ENCODE results near the gene CD244. TPM values are rescaled to one million over a fixed set of nuclear protein-coding genes. Genes with fewer than 3 reads are reported as not detected.

Gene CD244
- total and polyA plus RNA-seq, 5 experiments from 2014 or later: 0.62 to 82.2 (median 11.7) TPM

- peaks cover 42 to 89% (median 83%) of the 10 kb centered on the region in 4 donors for H3K4me1 Mint-ChIP-seq
- peaks cover 24 to 89% (median 55%) of the 10 kb centered on the region in 3 donors for H3K36me3 Mint-ChIP-seq
- H3K9me3 Mint-ChIP-seq: peaks cover 3 to 28% (median 19%) of the 10 kb centered on the region in 9 donors
- ATAC-seq (peak in 1 of 2 donors; percentile 72), DNase-seq (peak in 1 of 10 donors; percentile 34)
- H3K27ac Mint-ChIP-seq: peak overlapping the region in 9 of 10 donors; percentile 16 to 85 (median 75)
- H3K27me3 Mint-ChIP-seq: no peaks in the 10 kb centered on the region
- H3K4me3 Mint-ChIP-seq: peak overlapping the region in 9 of 10 donors; percentile 22 to 77 (median 61)
- POLR2A ChIA-PET: interaction anchor here (0.9 to 6.0 kb wide), 2 partner anchors 9 to 31 kb away, joined by 4 to 41 read pairs; partner anchors contain the start of gene LY9
Measured at GRCh38 chr1:160806109-160806665, 56.5 kb downstream of the CD244 start.

- peak overlapping the region in 6 of 10 donors; percentile 92 to 99 (median 97) for H3K27ac Mint-ChIP-seq
- peaks cover 31 to 70% (median 67%) of the 10 kb centered on the region in 3 donors for H3K36me3 Mint-ChIP-seq
- POLR2A ChIA-PET: interaction anchor here (1.6 kb wide), 1 partner anchor 30 kb away, joined by 3 read pairs; no protein-coding TSS in a partner anchor
Measured at GRCh38 chr1:160801836-160802580, 60.7 kb downstream of the CD244 start.

GRCh38 chr1:160800645-160801408 is 61.9 kb downstream of the CD244 start:
- H3K27me3 Mint-ChIP-seq: no peaks in the 10 kb centered on the region
- H3K36me3 Mint-ChIP-seq: peaks cover 23 to 58% (median 58%) of the 10 kb centered on the region in 3 donors
- H3K4me1 Mint-ChIP-seq: peaks cover 44 to 86% (median 68%) of the 10 kb centered on the region in 4 donors
- ATAC-seq (peak; percentile 48), DNase-seq (peak in 3 of 10 donors; percentile 50 to 61 (median 55))
- peaks cover 0 to 14% (median 4%) of the 10 kb centered on the region in 9 donors for H3K9me3 Mint-ChIP-seq
- H3K4me3 Mint-ChIP-seq: peak overlapping the region; percentile 86 to 99 (median 96)
- H3K27ac Mint-ChIP-seq: peak overlapping the region; percentile 92 to 99 (median 97)
- POLR2A ChIA-PET: interaction anchor here (1.4 to 6.1 kb wide), 2 partner anchors 33 to 35 kb away, joined by 3 to 65 read pairs; no protein-coding TSS in a partner anchor

More at GRCh38 chr1:160801836-160802580, 60.7 kb downstream of the CD244 start:
- Mint-ChIP-seq H3K27me3 (no peaks in the 10 kb centered on the region), H3K4me3 (peak overlapping the region; percentile 86 to 99 (median 96)), H3K4me1 (peaks cover 48 to 87% (median 77%) of the 10 kb centered on the region in 4 donors), H3K9me3 (peaks cover 1 to 24% (median 16%) of the 10 kb centered on the region in 9 donors)
- DNase-seq (no peak), ATAC-seq (no peak)

DNA sequence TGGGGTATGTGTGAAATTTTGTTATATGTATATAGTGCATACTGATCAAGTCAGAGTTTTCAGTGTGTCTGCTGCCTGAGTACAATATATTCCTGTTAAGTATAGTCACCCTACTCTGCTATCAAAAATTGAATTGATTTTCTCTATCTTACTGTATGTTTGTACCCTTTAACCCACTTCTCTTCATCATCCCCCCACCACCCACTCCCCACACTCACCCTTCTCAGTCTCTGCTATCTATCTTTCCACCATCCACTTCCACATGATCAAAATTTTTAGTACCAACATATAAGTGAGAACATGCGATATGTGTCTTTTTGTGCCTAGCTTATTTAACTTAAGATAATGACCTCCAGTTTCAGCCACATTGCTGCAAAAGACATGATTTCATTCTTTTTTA is 62.5 kb downstream of the CD244 start:
- ATAC-seq: no peak
- peaks cover 47 to 86% (median 69%) of the 10 kb centered on the region in 4 donors for H3K4me1 Mint-ChIP-seq
- H3K27ac Mint-ChIP-seq: peak overlapping the region; percentile 92 to 99 (median 98)
- peaks cover 0 to 9% (median 0%) of the 10 kb centered on the region in 9 donors for H3K9me3 Mint-ChIP-seq
- H3K4me3 Mint-ChIP-seq: peak overlapping the region; percentile 86 to 99 (median 96)
- H3K27me3 Mint-ChIP-seq: no peaks in the 10 kb centered on the region
- POLR2A ChIA-PET: interaction anchor here (0.6 to 6.1 kb wide), 5 partner anchors 15 to 209 kb away, joined by 3 to 65 read pairs (median 3); no protein-coding TSS in a partner anchor
- H3K36me3 Mint-ChIP-seq: peaks cover 19 to 51% (median 51%) of the 10 kb centered on the region in 3 donors
- DNase-seq: no peak

- Mint-ChIP-seq H3K36me3 (peaks cover 19 to 46% (median 46%) of the 10 kb centered on the region in 3 donors), H3K4me3 (peak overlapping the region; percentile 86 to 99 (median 96)), H3K27ac (peak overlapping the region; percentile 92 to 99 (median 98)), H3K27me3 (no peaks in the 10 kb centered on the region), H3K9me3 (peaks cover 0 to 4% (median 0%) of the 10 kb centered on the region in 9 donors), H3K4me1 (peaks cover 43 to 86% (median 68%) of the 10 kb centered on the region in 4 donors)
- DNase-seq (no peak), ATAC-seq (no peak)
- POLR2A ChIA-PET: interaction anchor here (0.6 to 6.1 kb wide), 6 partner anchors 7 to 208 kb away, joined by 3 to 65 read pairs (median 4); no protein-coding TSS in a partner anchor
Measured at GRCh38 chr1:160799641-160800040, 63.0 kb downstream of the CD244 start.

GRCh38 chr1:160798439-160798838 is 64.2 kb downstream of the CD244 start:
- peaks cover 19 to 37% (median 34%) of the 10 kb centered on the region in 3 donors for H3K36me3 Mint-ChIP-seq
- H3K9me3 Mint-ChIP-seq: no peaks in the 10 kb centered on the region
- H3K4me1 Mint-ChIP-seq: peaks cover 37 to 81% (median 61%) of the 10 kb centered on the region in 4 donors
- no peaks in the 10 kb centered on the region for H3K27me3 Mint-ChIP-seq
- peak overlapping the region; percentile 92 to 99 (median 98) for H3K27ac Mint-ChIP-seq
- H3K4me3 Mint-ChIP-seq: peak overlapping the region; percentile 86 to 99 (median 96)
- no peak for ATAC-seq
- DNase-seq: no peak
- POLR2A ChIA-PET: interaction anchor here (0.5 to 6.1 kb wide), 18 partner anchors 9 to 272 kb away, joined by 3 to 65 read pairs (median 5); partner anchors contain the start of genes ARHGAP30 and CD48

DNA sequence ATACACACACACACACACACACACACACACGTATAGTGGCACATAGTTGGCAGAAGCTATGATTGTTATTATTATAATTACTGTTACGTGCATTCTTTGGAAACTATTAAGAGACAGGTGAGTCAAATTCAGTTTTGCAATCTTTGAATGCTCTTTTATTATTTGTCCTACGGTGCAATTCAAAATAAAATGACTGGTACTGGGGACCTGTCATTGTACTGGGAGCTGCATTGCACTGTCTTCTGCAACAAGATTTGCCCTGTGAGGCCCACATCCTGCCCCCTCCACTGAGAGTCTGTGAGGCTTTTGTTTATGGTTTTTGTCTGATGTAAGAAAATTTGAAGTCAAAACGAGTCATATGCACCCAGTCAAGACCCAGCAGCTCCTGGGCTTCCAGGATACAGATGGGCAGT is 64.8 kb downstream of the CD244 start:
- no peaks in the 10 kb centered on the region for H3K27me3 Mint-ChIP-seq
- H3K4me1 Mint-ChIP-seq: peaks cover 36 to 77% (median 56%) of the 10 kb centered on the region in 4 donors
- H3K36me3 Mint-ChIP-seq: peaks cover 19 to 36% (median 30%) of the 10 kb centered on the region in 3 donors
- POLR2A ChIA-PET: interaction anchor here (0.5 to 6.1 kb wide), 20 partner anchors 9 to 272 kb away, joined by 3 to 65 read pairs (median 4); partner anchors contain the start of genes ARHGAP30, CD48, TSTD1 and USF1
- H3K9me3 Mint-ChIP-seq: no peaks in the 10 kb centered on the region
- DNase-seq (peak; percentile 29 to 83 (median 64)), ATAC-seq (peak; percentile 44 to 52)
- peak overlapping the region; percentile 92 to 99 (median 98) for H3K27ac Mint-ChIP-seq
- H3K4me3 Mint-ChIP-seq: peak overlapping the region; percentile 86 to 99 (median 96)

- H3K27ac Mint-ChIP-seq: peak overlapping the region; percentile 92 to 99 (median 98)
- no peaks in the 10 kb centered on the region for H3K27me3 Mint-ChIP-seq
- no peaks in the 10 kb centered on the region for H3K9me3 Mint-ChIP-seq
- H3K4me1 Mint-ChIP-seq: peaks cover 33 to 73% (median 51%) of the 10 kb centered on the region in 4 donors
- POLR2A ChIA-PET: interaction anchor here (0.7 to 6.1 kb wide), 15 partner anchors 10 to 249 kb away, joined by 3 to 65 read pairs (median 5); partner anchors contain the start of genes CD48, F11R, TSTD1 and USF1
- peaks cover 14 to 32% (median 25%) of the 10 kb centered on the region in 3 donors for H3K36me3 Mint-ChIP-seq
- H3K4me3 Mint-ChIP-seq: peak overlapping the region; percentile 86 to 99 (median 96)
- ATAC-seq: no peak
- DNase-seq: peak in 1 of 10 donors; percentile 10
Measured at GRCh38 chr1:160797271-160797709, 65.4 kb downstream of the CD244 start.

GRCh38 chr1:160795951-160796383 is 66.7 kb downstream of the CD244 start, which contains the start of gene LY9:
TSS of gene LY9 (plus strand) at chr1:160796174. CDS start at chr1:160796188, 14 bp downstream.
- Mint-ChIP-seq H3K9me3 (no peaks in the 10 kb centered on the region), H3K4me3 (peak within 1 kb of the TSS; percentile 86 to 99 (median 96)), H3K27me3 (no peaks in the 10 kb centered on the region), H3K36me3 (peaks cover 14 to 25% (median 17%) of the 10 kb centered on the region in 3 donors), H3K4me1 (peaks cover 26 to 68% (median 42%) of the 10 kb centered on the region in 4 donors), H3K27ac (peak within 1 kb of the TSS; percentile 92 to 99 (median 98))
- ATAC-seq: peak; percentile 86 to 92
- POLR2A ChIA-PET: interaction anchor here (0.5 to 6.1 kb wide), 16 partner anchors 11 to 510 kb away, joined by 3 to 65 read pairs (median 4); partner anchors contain the start of genes CD48, DEDD, F11R and USF1
- DNase-seq: peak; percentile 47 to 95 (median 86)

- Mint-ChIP-seq H3K36me3 (peaks cover 2 to 15% (median 8%) of the 10 kb centered on the region in 3 donors), H3K9me3 (no peaks in the 10 kb centered on the region), H3K27me3 (no peaks in the 10 kb centered on the region), H3K27ac (peak overlapping the region; percentile 31 to 99 (median 93)), H3K4me3 (peak overlapping the region in 1 of 10 donors; percentile 21), H3K4me1 (peaks cover 16 to 68% (median 35%) of the 10 kb centered on the region in 4 donors)
- ATAC-seq (no peak), DNase-seq (no peak)
- POLR2A ChIA-PET: interaction anchor here (1.3 to 5.3 kb wide), 3 partner anchors 13 to 83 kb away, joined by 5 to 41 read pairs (median 10); partner anchors contain the start of gene CD48
Measured at GRCh38 chr1:160794376-160794775, 68.3 kb downstream of the CD244 start.
